Muscle layer of duodenum (tissue), 2 donors: ENCODE measurements around the gene ZNF80.

Experiments used
- H3K27ac ChIP-seq: one replicate; pipeline ENCODE4 v1.7.0; 2013; ENCODE audit warnings: mild to moderate bottlenecking, low read length
- H3K27me3 ChIP-seq: one replicate; pipeline ENCODE4 v1.7.0; 2013; ENCODE audit warnings: low read depth, mild to moderate bottlenecking, control low read depth, low read length
- H3K36me3 ChIP-seq, 2 donors: one replicate each; pipeline ENCODE4 v1.7.0; 2013; ENCODE audit warnings: low read length in 2 of 2, control low read depth in 1 of 2, mild to moderate bottlenecking in 1 of 2; ENCODE audit not compliant: insufficient read depth in 2 of 2, control insufficient read depth in 1 of 2
- H3K4me1 ChIP-seq, 2 donors: one replicate each; pipeline ENCODE4 v1.7.0; 2013; ENCODE audit warnings: low read length in 2 of 2, mild to moderate bottlenecking in 2 of 2, control low read depth in 1 of 2, moderate library complexity in 1 of 2; ENCODE audit not compliant: insufficient read depth in 2 of 2, control insufficient read depth in 1 of 2
- H3K4me3 ChIP-seq, 2 donors: one replicate each; pipeline ENCODE4 v1.7.0; 2013; ENCODE audit warnings: low read length in 2 of 2, low read depth in 1 of 2, mild to moderate bottlenecking in 1 of 2
- H3K9me3 ChIP-seq, 2 donors: one replicate each; pipeline ENCODE4 v1.7.0; 2013; ENCODE audit warnings: low read length in 2 of 2, control low read depth in 1 of 2, mild to moderate bottlenecking in 1 of 2; ENCODE audit not compliant: control insufficient read depth in 1 of 2
- donor health status: healthy.

ZNF80 gene

GRCh38 chr3:114218578-114219185 is 18.7 kb downstream of the ZNF80 start:
- Histone ChIP-seq H3K27me3 (no peaks in the 10 kb centered on the region), H3K4me1 (no peaks in the 10 kb centered on the region), H3K27ac (no peak overlapping the region)

GRCh38 chr3:114218006-114218405 is 19.4 kb downstream of the ZNF80 start:
- Histone ChIP-seq H3K36me3 (no peaks in the 10 kb centered on the region), H3K27me3 (no peaks in the 10 kb centered on the region), H3K9me3 (no peaks in the 10 kb centered on the region), H3K4me3 (no peak overlapping the region), H3K27ac (no peak overlapping the region), H3K4me1 (no peaks in the 10 kb centered on the region)

More at GRCh38 chr3:114218578-114219185, 18.7 kb downstream of the ZNF80 start:
- no peaks in the 10 kb centered on the region for H3K36me3 ChIP-seq
- no peaks in the 10 kb centered on the region for H3K9me3 ChIP-seq
- no peak overlapping the region for H3K4me3 ChIP-seq

GRCh38 chr3:114217266-114217665 is 20.1 kb downstream of the ZNF80 start:
- no peaks in the 10 kb centered on the region for H3K4me1 ChIP-seq
- no peak overlapping the region for H3K4me3 ChIP-seq
- H3K27ac ChIP-seq = no peak overlapping the region
- no peaks in the 10 kb centered on the region for H3K9me3 ChIP-seq
- H3K36me3 ChIP-seq = no peaks in the 10 kb centered on the region
- H3K27me3 ChIP-seq = no peaks in the 10 kb centered on the region

GRCh38 chr3:114216186-114216970 is 21.0 kb downstream of the ZNF80 start:
- Histone ChIP-seq H3K27me3 (no peaks in the 10 kb centered on the region), H3K4me1 (no peaks in the 10 kb centered on the region), H3K4me3 (no peak overlapping the region), H3K27ac (no peak overlapping the region), H3K9me3 (no peaks in the 10 kb centered on the region), H3K36me3 (no peaks in the 10 kb centered on the region)

DNA sequence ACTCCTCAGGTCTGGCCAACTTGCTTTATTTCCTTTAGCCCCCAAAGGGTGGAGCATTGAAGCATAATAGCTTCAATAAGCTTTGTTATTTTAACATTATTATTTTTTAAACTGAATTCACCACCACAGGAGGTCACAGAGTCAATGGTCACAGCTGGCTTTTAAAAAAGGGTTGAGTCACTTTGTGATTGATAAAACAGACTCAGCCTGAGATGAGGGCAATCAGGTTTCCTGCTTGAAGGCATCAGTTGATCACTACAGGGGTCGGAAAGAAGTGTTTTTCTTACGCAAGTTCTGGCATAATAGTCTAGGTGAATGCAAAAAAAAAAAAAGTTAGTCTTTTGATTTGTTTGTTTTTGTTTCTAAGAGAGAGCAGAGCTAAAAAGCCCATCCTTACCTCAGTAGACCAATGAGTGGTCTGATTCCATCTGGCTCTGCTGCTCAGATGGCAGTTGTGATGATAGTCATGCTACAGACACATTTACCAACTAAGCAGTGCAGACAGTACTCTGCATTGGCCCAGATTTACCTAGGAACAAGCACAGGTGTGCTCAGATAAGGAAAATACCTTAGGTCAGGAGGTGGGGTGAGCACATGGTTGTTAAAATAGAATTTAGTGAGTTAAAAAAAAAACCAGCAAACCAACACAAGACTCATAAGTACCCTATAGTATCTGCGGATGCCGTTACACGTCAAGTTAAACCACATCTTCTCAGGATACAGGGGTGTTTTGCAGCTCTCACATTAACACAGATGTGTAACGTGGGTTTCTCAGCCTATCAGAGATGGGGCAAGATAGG is 22.6 kb downstream of the ZNF80 start:
- Histone ChIP-seq H3K9me3 (no peaks in the 10 kb centered on the region), H3K4me1 (no peaks in the 10 kb centered on the region), H3K27ac (peak overlapping the region; percentile 54), H3K4me3 (no peak overlapping the region), H3K27me3 (no peaks in the 10 kb centered on the region), H3K36me3 (no peaks in the 10 kb centered on the region)

GRCh38 chr3:114213627-114214541 is 23.5 kb downstream of the ZNF80 start:
- Histone ChIP-seq H3K4me3 (peak overlapping the region in 1 of 2 donors; percentile 26), H3K27ac (peak overlapping the region; percentile 54), H3K27me3 (no peaks in the 10 kb centered on the region), H3K36me3 (no peaks in the 10 kb centered on the region), H3K9me3 (no peaks in the 10 kb centered on the region), H3K4me1 (no peaks in the 10 kb centered on the region)

DNA sequence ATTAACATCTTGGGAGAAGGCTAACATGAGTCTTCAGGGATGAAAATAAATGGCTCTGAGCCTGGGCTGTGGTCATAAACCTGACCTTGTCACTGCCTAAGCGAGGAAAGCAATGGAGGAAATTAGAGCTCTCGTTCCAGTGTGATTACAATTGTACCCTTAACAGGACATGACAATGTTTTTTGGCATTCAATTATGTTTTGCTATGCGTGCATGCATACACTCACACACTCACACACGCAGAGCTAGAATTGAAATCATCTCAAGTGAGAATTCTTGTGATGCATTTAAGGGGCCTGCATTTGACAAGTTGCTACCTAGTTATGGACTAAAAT is 24.1 kb downstream of the ZNF80 start:
- no peaks in the 10 kb centered on the region for H3K36me3 ChIP-seq
- peak overlapping the region in 1 of 2 donors; percentile 26 for H3K4me3 ChIP-seq
- H3K27me3 ChIP-seq = no peaks in the 10 kb centered on the region
- no peaks in the 10 kb centered on the region for H3K9me3 ChIP-seq
- H3K4me1 ChIP-seq = no peaks in the 10 kb centered on the region
- H3K27ac ChIP-seq = peak overlapping the region; percentile 54

DNA sequence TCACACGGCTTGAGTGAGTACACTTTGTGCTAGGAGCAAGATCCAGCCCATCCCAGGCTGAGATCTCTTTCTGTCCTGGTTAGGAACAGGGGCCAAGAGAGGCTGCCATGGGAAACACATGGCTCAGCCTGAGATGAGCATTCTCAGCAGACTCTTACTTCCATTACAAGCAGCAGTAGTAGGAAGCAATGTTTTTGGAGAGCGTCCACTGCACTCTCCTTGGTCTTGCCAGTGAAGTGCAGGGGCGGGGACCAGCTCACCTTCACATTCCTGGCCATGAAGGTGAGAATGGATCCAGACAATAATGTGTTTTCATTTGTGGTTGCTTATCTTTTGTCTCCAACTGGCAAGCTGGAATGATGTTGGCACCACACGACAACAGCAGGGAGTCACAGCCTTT is 24.7 kb downstream of the ZNF80 start:
- Histone ChIP-seq H3K27ac (no peak overlapping the region), H3K4me1 (no peaks in the 10 kb centered on the region)

DNA sequence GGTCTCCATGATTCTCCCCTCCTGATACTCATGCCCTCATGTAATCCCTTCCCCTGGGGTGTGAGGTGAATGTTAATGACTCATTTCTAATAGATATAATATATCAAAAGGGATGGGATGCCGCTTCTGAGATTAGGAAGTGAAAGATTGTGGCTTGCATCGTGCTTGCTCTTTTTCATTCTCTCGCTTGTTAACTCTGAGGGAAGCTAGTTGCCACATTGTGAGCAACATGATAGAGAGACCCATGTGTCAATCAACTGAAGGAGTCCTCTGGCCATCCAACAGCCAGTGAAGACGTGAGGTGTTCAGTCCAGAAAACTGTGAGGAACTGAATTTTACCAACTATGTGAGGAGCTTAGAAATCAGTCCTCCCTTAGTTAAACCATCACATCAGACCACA is 29.6 kb downstream of the ZNF80 start:
- no peaks in the 10 kb centered on the region for H3K27me3 ChIP-seq
- H3K4me3 ChIP-seq = no peak overlapping the region
- no peak overlapping the region for H3K27ac ChIP-seq
- H3K4me1 ChIP-seq = no peaks in the 10 kb centered on the region
- no peaks in the 10 kb centered on the region for H3K9me3 ChIP-seq
- no peaks in the 10 kb centered on the region for H3K36me3 ChIP-seq

More for the DNA sequence above, 24.7 kb downstream of the ZNF80 start:
- Histone ChIP-seq H3K27me3 (no peaks in the 10 kb centered on the region), H3K4me3 (no peak overlapping the region), H3K36me3 (no peaks in the 10 kb centered on the region), H3K9me3 (no peaks in the 10 kb centered on the region)

DNA sequence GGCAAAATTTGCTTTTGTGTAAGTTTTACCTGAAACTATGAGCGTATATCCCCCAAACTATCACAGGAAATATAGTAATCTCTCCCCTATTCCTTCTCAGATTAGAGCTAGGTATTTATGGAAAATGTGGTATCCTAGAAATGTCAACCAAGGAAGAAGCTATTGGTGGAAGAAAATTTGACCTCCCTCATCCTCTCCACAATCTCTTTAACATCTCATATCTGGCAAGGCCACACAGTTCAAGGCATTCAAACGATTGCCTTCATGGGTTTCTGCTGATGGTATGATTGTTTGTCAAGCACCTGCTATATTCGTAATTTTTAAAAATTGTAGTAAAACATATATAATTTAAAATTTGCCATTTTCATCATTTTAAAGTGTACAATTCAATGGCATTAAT is 31.0 kb downstream of the ZNF80 start:
- no peak overlapping the region for H3K27ac ChIP-seq
- no peak overlapping the region for H3K4me3 ChIP-seq
- H3K27me3 ChIP-seq = no peaks in the 10 kb centered on the region
- H3K36me3 ChIP-seq = no peaks in the 10 kb centered on the region
- H3K9me3 ChIP-seq = no peaks in the 10 kb centered on the region
- H3K4me1 ChIP-seq = no peaks in the 10 kb centered on the region

DNA sequence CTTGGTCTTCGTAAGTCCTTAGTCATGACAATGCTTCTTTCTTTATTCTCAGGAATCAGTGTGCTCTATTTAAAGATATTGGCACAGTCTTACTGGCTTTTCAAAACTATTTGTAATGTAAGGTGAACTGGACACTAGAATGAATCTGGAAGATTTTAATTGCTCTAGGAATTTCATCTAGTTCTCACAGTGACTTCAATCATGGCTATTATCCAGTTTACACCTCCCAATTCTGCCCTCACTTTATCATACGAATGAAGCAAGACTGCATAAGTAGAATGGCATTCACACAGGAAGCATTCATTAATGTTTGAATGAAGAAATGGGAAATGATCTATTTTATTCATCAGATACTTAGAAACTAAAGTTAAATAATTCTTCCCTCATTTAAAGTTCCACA is 31.8 kb downstream of the ZNF80 start:
- Histone ChIP-seq H3K27me3 (no peaks in the 10 kb centered on the region), H3K4me1 (no peaks in the 10 kb centered on the region), H3K27ac (no peak overlapping the region), H3K9me3 (no peaks in the 10 kb centered on the region), H3K4me3 (no peak overlapping the region), H3K36me3 (no peaks in the 10 kb centered on the region)
